ENCODE measurements around the gene GGT5. TPM values are rescaled to one million over a fixed set of nuclear protein-coding genes. Genes with fewer than 3 reads are reported as not detected.
A peak's percentile ranks its signal among the peaks of the same experiment; 100 is the strongest.

GGT5 gene
- total RNA-seq, 1 experiment from 2014 or later, result not detected

DNA sequence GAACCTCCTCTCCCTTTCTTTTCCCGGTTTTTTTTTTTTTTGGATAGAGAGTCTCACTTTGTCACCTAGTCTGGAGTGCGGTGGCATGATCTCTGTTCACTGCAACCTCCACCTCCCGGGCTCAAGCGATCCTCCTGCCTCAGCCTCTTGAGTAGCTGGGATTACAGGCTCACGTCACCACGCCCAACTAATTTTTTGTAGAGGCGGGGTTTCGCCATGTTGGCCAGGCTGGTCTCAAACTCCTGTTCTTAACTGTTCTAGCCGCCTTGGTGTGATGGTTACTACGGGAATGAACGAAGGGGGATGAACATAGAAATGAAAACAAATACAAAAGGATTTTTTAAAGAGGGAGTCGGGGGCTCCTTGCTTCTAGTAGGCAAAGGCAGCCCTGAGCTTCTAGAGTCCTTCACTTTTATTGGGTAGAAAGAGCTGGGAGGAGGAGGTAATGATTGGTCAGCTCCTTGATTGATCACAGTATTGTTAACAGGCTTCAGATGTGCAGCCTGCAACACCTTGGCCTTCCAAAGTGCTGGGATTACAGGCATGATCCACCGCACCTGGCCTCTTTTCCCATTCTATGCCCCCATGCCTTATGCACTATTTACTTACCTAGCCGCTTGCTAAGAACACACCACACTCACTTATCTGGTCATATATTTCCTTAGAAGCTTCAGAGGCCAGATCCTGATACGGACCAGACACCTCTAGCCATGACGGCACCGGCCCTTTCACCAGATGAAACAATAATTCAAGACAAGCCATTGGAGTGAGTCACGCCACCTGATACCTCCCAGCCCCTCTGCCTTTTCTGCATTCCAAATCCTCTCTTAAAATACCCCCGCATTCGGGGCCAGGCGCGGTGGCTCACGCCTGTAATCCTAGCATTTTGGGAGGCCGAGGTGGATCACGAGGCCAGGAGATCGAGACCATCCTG, 42.9 kb downstream of the GGT5 start:
- POLR2A ChIA-PET (ENCODE audit: unreplicated experiment), result interaction anchor here (0.5 kb wide), 1 partner anchor 332 kb away, joined by 3 read pairs; no protein-coding TSS in a partner anchor
- CTCF ChIA-PET, result interaction anchor here (0.7 to 1.2 kb wide), 3 partner anchors 13 to 45 kb away, joined by 4 to 8 read pairs (median 4); no protein-coding TSS in a partner anchor
- H3K4me1 ChIP-seq (replicated peaks; ENCODE audit: insufficient read depth), result peaks cover 73% of the 10 kb centered on the region
- H3K4me3 ChIP-seq, result no peak overlapping the region
- TF ChIP-seq, protein P1, sequence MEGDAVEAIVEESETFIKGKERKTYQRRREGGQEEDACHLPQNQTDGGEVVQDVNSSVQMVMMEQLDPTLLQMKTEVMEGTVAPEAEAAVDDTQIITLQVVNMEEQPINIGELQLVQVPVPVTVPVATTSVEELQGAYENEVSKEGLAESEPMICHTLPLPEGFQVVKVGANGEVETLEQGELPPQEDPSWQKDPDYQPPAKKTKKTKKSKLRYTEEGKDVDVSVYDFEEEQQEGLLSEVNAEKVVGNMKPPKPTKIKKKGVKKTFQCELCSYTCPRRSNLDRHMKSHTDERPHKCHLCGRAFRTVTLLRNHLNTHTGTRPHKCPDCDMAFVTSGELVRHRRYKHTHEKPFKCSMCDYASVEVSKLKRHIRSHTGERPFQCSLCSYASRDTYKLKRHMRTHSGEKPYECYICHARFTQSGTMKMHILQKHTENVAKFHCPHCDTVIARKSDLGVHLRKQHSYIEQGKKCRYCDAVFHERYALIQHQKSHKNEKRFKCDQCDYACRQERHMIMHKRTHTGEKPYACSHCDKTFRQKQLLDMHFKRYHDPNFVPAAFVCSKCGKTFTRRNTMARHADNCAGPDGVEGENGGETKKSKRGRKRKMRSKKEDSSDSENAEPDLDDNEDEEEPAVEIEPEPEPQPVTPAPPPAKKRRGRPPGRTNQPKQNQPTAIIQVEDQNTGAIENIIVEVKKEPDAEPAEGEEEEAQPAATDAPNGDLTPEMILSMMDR (conservative IDR thresholded peaks at IDR 0.05), result no peak
- TF ChIP-seq EZH2 (IDR thresholded peaks at IDR 0.05; ENCODE audit: low read depth), result no peak
- no peaks in the 10 kb centered on the region for H3K79me2 ChIP-seq (ENCODE audit: low read depth)
- H3K27me3 ChIP-seq (ENCODE audit: insufficient read depth, low read depth), result no peaks in the 10 kb centered on the region
- H3K9me3 ChIP-seq (ENCODE audit: insufficient read depth, low read depth), result 0 out of 2 replicates have a peak, but pooled peaks cover 3% of the 10 kb centered on the region
- intact Hi-C loops (cut with micrococcal nuclease; ENCODE audit: unreplicated experiment), result loop anchor here (10.0 kb wide), 1 partner anchor 103 kb away; no protein-coding TSS in a partner anchor
- peak overlapping the region; percentile 97 for H3K27ac ChIP-seq
- no peaks in the 10 kb centered on the region for H4K20me1 ChIP-seq (ENCODE audit: insufficient read depth)
- peak; percentile 68 to 89 for DNase-seq
- peak overlapping the region; percentile 53 for H3K4me2 ChIP-seq
- peaks cover 69% of the 10 kb centered on the region for H3F3A ChIP-seq (ENCODE audit: insufficient read depth, low read depth)
- BruUV-seq (replicated peaks), result TSS peak; percentile 44
- H3K9me2 ChIP-seq (ENCODE audit: insufficient read depth), result no peaks in the 10 kb centered on the region
- H3K36me3 ChIP-seq (ENCODE audit: low read depth), result no peaks in the 10 kb centered on the region
- H2AFZ ChIP-seq, result no peak overlapping the region

DNA sequence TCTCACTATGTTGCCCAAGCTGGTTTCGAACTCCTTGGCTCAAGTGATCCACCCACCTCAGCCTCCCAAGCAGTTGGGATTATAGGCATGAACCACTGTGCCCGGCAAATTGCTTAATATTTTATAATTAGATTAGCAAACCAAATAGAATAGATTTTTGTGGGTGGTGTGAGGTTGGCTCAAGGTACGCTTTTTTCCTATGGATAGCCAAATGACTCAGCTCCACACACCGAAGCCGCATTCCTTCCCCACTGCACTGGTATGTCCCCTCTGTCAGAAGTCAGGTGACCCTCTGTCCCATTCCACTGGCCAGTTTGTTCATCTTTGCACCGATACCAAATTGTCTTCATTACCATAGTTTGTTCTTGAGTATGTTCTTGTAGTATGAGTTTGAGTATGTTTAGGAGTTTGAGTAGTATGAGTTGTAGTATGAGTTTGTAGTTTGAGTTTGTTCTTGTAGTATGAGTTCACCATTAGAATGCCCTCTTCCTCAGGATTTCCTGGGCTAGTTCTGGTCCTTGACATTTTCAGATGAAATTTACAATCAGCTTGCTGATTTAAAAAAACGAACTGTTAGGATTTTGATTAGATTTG, 44.2 kb downstream of the GGT5 start:
- 0 out of 2 replicates have a peak, but pooled peaks cover 3% of the 10 kb centered on the region for H3K9me3 ChIP-seq (ENCODE audit: insufficient read depth, low read depth)
- peaks cover 68% of the 10 kb centered on the region for H3F3A ChIP-seq (ENCODE audit: insufficient read depth, low read depth)
- H3K27ac ChIP-seq, result peak overlapping the region; percentile 97
- intact Hi-C loops (cut with micrococcal nuclease; ENCODE audit: unreplicated experiment), result loop anchor here (10.0 kb wide), 1 partner anchor 104 kb away; no protein-coding TSS in a partner anchor
- no peak overlapping the region for H2AFZ ChIP-seq
- ChIA-PET POLR2A (ENCODE audit: unreplicated experiment) (interaction anchor here (0.6 kb wide), 1 partner anchor 215 kb away, joined by 3 read pairs; no protein-coding TSS in a partner anchor), CTCF (interaction anchor here (1.2 kb wide), 1 partner anchor 44 kb away, joined by 4 read pairs; no protein-coding TSS in a partner anchor)
- DNase-seq, result peak; percentile 61 to 95
- no peaks in the 10 kb centered on the region for H4K20me1 ChIP-seq (ENCODE audit: insufficient read depth)
- H3K36me3 ChIP-seq (ENCODE audit: low read depth), result no peaks in the 10 kb centered on the region
- TF ChIP-seq, protein P1 (conservative IDR thresholded peaks at IDR 0.05), result no peak
- no peak for TF ChIP-seq EZH2 (IDR thresholded peaks at IDR 0.05; ENCODE audit: low read depth)
- BruUV-seq (replicated peaks), result no TSS peak
- H3K79me2 ChIP-seq (ENCODE audit: low read depth), result no peaks in the 10 kb centered on the region
- H3K4me1 ChIP-seq (replicated peaks; ENCODE audit: insufficient read depth), result peaks cover 70% of the 10 kb centered on the region
- no peaks in the 10 kb centered on the region for H3K9me2 ChIP-seq (ENCODE audit: insufficient read depth)
- peak overlapping the region; percentile 53 for H3K4me2 ChIP-seq
- H3K4me3 ChIP-seq, result no peak overlapping the region
- no peaks in the 10 kb centered on the region for H3K27me3 ChIP-seq (ENCODE audit: insufficient read depth, low read depth)

DNA sequence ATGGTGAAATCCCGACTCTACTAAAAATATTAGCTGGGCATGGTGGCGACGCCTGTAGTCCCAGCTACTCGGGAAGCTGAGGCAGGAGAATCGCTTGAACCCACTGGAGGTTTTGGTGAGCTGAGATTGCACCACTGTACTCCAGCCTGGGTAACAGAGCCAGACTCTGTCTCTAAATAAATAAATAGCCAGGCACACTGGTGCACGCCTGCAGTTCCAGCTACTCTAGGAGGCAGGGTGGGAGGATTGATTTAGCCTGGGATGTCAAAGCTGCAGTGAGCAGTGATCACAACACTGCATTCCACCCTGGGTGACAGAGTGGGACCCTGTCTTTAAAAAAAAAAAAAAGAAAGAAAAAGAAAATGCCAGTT, 46.2 kb downstream of the GGT5 start:
- Histone ChIP-seq H3K4me2 (no peak overlapping the region), H3K27me3 (ENCODE audit: insufficient read depth, low read depth) (no peaks in the 10 kb centered on the region), H2AFZ (no peak overlapping the region), H3K9me2 (ENCODE audit: insufficient read depth) (no peaks in the 10 kb centered on the region), H4K20me1 (ENCODE audit: insufficient read depth) (no peaks in the 10 kb centered on the region), H3F3A (ENCODE audit: insufficient read depth, low read depth) (peaks cover 66% of the 10 kb centered on the region), H3K4me1 (replicated peaks; ENCODE audit: insufficient read depth) (peaks cover 61% of the 10 kb centered on the region), H3K9me3 (ENCODE audit: insufficient read depth, low read depth) (no peaks in the 10 kb centered on the region), H3K79me2 (ENCODE audit: low read depth) (no peaks in the 10 kb centered on the region), H3K4me3 (no peak overlapping the region), H3K27ac (no peak overlapping the region), H3K36me3 (ENCODE audit: low read depth) (no peaks in the 10 kb centered on the region)
- intact Hi-C loops (cut with micrococcal nuclease; ENCODE audit: unreplicated experiment), result no loop called here
- ChIA-PET POLR2A (ENCODE audit: unreplicated experiment) (no interaction called here), CTCF (no interaction called here)
- BruUV-seq (replicated peaks), result no TSS peak
- no peak for DNase-seq
- TF ChIP-seq, protein P1 (conservative IDR thresholded peaks at IDR 0.05), result no peak
- TF ChIP-seq EZH2 (IDR thresholded peaks at IDR 0.05; ENCODE audit: low read depth), result no peak

Data from PC-9 (cell line).